ENCODE data around the gene NUBPL.

DNA sequence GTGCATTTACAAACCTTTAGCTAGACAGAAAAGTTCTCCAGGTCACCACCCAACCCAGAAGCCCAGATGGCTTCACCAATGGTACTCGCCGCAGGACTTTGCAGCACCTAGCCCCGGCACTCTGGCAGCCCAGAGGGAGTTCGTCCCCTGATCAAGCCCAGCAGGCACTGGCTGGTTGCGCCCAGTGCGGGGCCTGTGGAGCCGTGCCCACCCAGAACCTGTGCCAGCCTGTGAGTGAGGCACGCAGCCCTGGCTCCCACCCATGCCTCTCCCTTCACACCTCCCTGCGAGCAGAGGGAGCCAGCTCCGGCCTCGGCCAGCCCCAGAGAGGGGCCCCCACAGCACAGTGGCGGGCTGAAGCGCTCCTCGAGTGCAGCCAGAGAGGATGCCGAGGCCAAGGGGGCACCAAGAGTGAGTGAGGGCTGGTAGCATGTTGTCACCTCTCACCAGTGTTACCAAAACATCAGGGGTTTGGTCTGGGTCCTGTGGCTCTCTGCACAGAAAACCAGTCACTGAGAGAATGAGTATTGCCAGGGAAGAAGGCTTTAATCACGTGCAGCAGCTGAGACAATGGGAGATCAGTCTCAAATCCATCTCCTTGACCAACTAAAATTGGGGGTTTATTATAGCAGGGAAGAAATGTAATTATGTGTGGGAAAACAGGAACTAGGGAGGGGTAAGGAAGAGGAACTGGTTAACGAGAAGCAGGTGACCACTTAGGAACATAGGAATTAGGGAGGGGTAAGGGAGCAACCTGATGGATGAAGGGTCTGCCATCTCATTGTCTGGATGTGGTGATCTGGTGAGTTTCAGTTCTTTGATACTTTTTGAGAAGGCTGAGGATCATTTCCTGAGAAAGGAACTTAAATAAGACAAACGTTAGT lies 151.3 kb downstream of the NUBPL start:
- TF ChIP-seq, protein P1, sequence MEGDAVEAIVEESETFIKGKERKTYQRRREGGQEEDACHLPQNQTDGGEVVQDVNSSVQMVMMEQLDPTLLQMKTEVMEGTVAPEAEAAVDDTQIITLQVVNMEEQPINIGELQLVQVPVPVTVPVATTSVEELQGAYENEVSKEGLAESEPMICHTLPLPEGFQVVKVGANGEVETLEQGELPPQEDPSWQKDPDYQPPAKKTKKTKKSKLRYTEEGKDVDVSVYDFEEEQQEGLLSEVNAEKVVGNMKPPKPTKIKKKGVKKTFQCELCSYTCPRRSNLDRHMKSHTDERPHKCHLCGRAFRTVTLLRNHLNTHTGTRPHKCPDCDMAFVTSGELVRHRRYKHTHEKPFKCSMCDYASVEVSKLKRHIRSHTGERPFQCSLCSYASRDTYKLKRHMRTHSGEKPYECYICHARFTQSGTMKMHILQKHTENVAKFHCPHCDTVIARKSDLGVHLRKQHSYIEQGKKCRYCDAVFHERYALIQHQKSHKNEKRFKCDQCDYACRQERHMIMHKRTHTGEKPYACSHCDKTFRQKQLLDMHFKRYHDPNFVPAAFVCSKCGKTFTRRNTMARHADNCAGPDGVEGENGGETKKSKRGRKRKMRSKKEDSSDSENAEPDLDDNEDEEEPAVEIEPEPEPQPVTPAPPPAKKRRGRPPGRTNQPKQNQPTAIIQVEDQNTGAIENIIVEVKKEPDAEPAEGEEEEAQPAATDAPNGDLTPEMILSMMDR (IDR thresholded peaks at IDR 0.05 in 8 of 11, conservative IDR thresholded peaks at IDR 0.05 in 3 of 11), result no peak
- no peak for TF ChIP-seq POLR2A (IDR thresholded peaks at IDR 0.05)
